Naive thymus-derived CD4-positive, alpha-beta T cell (primary cell): ENCODE results near the gene ALOX12B. TPM values are rescaled to one million over a fixed set of nuclear protein-coding genes. Genes with fewer than 3 reads are reported as not detected.
A peak's percentile ranks its signal among the peaks of the same experiment; 100 is the strongest.

ENCODE experiments used
- ATAC-seq: fragments of 150-1000 bp; cut with Tn5 transposase; 2 replicates; pipeline ENCODE4 v1.10.0; 2021; ENCODE audit warnings: mild to moderate bottlenecking, moderate library complexity
- CTCF ChIA-PET: fragments of 350-600 bp; sonication (Branson Sonifier 250); formaldehyde crosslinking; loops from one replicate; lab custom pipeline; 2021; ENCODE audit warnings: antibody characterized with exemption; lab: Charles Lee
- POLR2A ChIA-PET: fragments of 350-600 bp; sonication (Branson Sonifier 250); formaldehyde crosslinking; loops from one replicate; lab custom pipeline; 2021; ENCODE audit warnings: antibody characterized with exemption, inconsistent platforms; lab: Charles Lee
- DNase-seq, 9 donors: peaks; one replicate each; pipeline versions ENCODE4 v3.0.0 to v3.0.0-alpha.2; 2020 to 2022; ENCODE audit warnings: mixed read lengths in 1 of 9
- H3K27ac ChIP-seq: one replicate; pipeline ENCODE4 v1.7.0; 2013; ENCODE audit warnings: mild to moderate bottlenecking, low read depth, low read length, moderate library complexity
- H3K27me3 ChIP-seq, 2 donors: one replicate each; pipeline ENCODE4 v1.7.0; 2013; ENCODE audit warnings: low read length in 2 of 2, mild to moderate bottlenecking in 2 of 2, moderate library complexity in 2 of 2; ENCODE audit not compliant: control insufficient read depth in 2 of 2, insufficient read depth in 2 of 2
- H3K36me3 ChIP-seq, 3 experiments: 1 replicate in 2 of 3; 2 replicates in 1 of 3; pipeline ENCODE4 v1.7.0; 2013; ENCODE audit warnings: low read length in 3 of 3, mild to moderate bottlenecking in 3 of 3, moderate library complexity in 1 of 3; ENCODE audit not compliant: insufficient read depth in 3 of 3, control insufficient read depth in 2 of 3
- H3K4me1 ChIP-seq, 2 donors: one replicate each; pipeline ENCODE4 v1.7.0; 2013; ENCODE audit warnings: low read length in 2 of 2, mild to moderate bottlenecking in 2 of 2, moderate library complexity in 1 of 2; ENCODE audit not compliant: control insufficient read depth in 2 of 2, insufficient read depth in 2 of 2
- H3K4me3 ChIP-seq: 2 replicates; pipeline ENCODE4 v1.7.0; 2013; ENCODE audit warnings: mild to moderate bottlenecking, low read length
- H3K9me3 ChIP-seq, 3 experiments: 1 replicate in 2 of 3; 2 replicates in 1 of 3; pipeline ENCODE4 v1.7.0; 2013; ENCODE audit warnings: low read length in 3 of 3; ENCODE audit not compliant: control insufficient read depth in 2 of 3
- H3K27ac Mint-ChIP-seq, 9 donors: one replicate each; pipeline ENCODE4 v1.8.0; 2020 to 2022; ENCODE audit warnings: mixed read lengths in 9 of 9, mild to moderate bottlenecking in 8 of 9, moderate library complexity in 5 of 9, inconsistent platforms in 2 of 9
- H3K27me3 Mint-ChIP-seq, 5 donors: one replicate each; pipeline ENCODE4 v1.8.0; 2021 to 2022; ENCODE audit warnings: mixed read lengths in 5 of 5, mild to moderate bottlenecking in 1 of 5
- H3K36me3 Mint-ChIP-seq, 5 donors: one replicate each; pipeline ENCODE4 v1.8.0; 2020 to 2022; ENCODE audit warnings: mixed read lengths in 5 of 5, mild to moderate bottlenecking in 3 of 5, inconsistent platforms in 1 of 5
- H3K4me1 Mint-ChIP-seq, 7 donors: one replicate each; pipeline ENCODE4 v1.8.0; 2020 to 2022; ENCODE audit warnings: mixed read lengths in 7 of 7, mild to moderate bottlenecking in 3 of 7, inconsistent platforms in 1 of 7
- H3K4me3 Mint-ChIP-seq, 10 donors: one replicate each; pipeline ENCODE4 v1.8.0; 2020 to 2022; ENCODE audit warnings: mild to moderate bottlenecking in 10 of 10, mixed read lengths in 10 of 10, moderate library complexity in 6 of 10, inconsistent platforms in 2 of 10
- H3K9me3 Mint-ChIP-seq, 11 donors: one replicate each; pipeline ENCODE4 v1.8.0; 2020 to 2022; ENCODE audit warnings: mixed read lengths in 11 of 11, mild to moderate bottlenecking in 4 of 11, inconsistent platforms in 1 of 11, moderate library complexity in 1 of 11
- intact Hi-C, 2 donors: fragments of 100-400 bp; cut with micrococcal nuclease; formaldehyde crosslinking; loops; one replicate each; pipeline ENCODE4 v1.15.1; 2023
- polyA plus RNA-seq, 2 donors: library from polyadenylated mRNA; unstranded; fragments of 300-500 nt; fragmentation: Illumina TruSeq; gene quantifications; one replicate each; pipeline ENCODE4 v1.2.3, GENCODE V29; 2021
- total RNA-seq, 6 experiments: library from RNA in 5 of 6; stranded (reverse) in 5 of 6; gene quantifications; 1 replicate in 5 of 6; 2 replicates in 1 of 6; pipeline ENCODE4 v1.2.3 and lab custom pipeline; 2021 to 2026

ALOX12B gene
- total and polyA plus RNA-seq, 7 experiments from 2014 or later: 0.44 to 1.1 (median 0.94) TPM

GRCh38 chr17:8046306-8046928 is 41.1 kb downstream of the ALOX12B start:
- H3K4me1 ChIP-seq: no peaks in the 10 kb centered on the region
- H3K27ac ChIP-seq: no peak overlapping the region
- no peak for DNase-seq
- no peaks in the 10 kb centered on the region for H3K36me3 ChIP-seq
- Mint-ChIP-seq H3K27me3 (peaks cover 0 to 5% (median 0%) of the 10 kb centered on the region in 5 donors), H3K27ac (no peak overlapping the region), H3K9me3 (peaks cover 0 to 1% (median 0%) of the 10 kb centered on the region in 11 donors), H3K36me3 (no peaks in the 10 kb centered on the region), H3K4me3 (no peak overlapping the region), H3K4me1 (peaks cover 0 to 3% (median 0%) of the 10 kb centered on the region in 7 donors)
- no peaks in the 10 kb centered on the region for H3K9me3 ChIP-seq
- H3K4me3 ChIP-seq: no peak overlapping the region
- intact Hi-C loops: no loop called here
- ChIA-PET CTCF (no interaction called here), POLR2A (no interaction called here)
- H3K27me3 ChIP-seq: no peaks in the 10 kb centered on the region
- ATAC-seq: no peak

GRCh38 chr17:8044819-8045810 is 42.4 kb downstream of the ALOX12B start:
- Histone ChIP-seq H3K27me3 (no peaks in the 10 kb centered on the region), H3K4me3 (no peak overlapping the region), H3K36me3 (no peaks in the 10 kb centered on the region), H3K4me1 (no peaks in the 10 kb centered on the region), H3K9me3 (no peaks in the 10 kb centered on the region), H3K27ac (no peak overlapping the region)
- Mint-ChIP-seq H3K36me3 (no peaks in the 10 kb centered on the region), H3K4me3 (no peak overlapping the region), H3K4me1 (peaks cover 0 to 9% (median 0%) of the 10 kb centered on the region in 7 donors), H3K9me3 (peaks cover 0 to 1% (median 0%) of the 10 kb centered on the region in 11 donors), H3K27ac (no peak overlapping the region), H3K27me3 (peaks cover 0 to 13% (median 11%) of the 10 kb centered on the region in 5 donors)
- ATAC-seq (no peak), DNase-seq (no peak)
- intact Hi-C loops: loop anchor here in 1 of 2 donors (5.0 kb wide), 1 partner anchor 183 kb away; no protein-coding TSS in a partner anchor
- ChIA-PET POLR2A (no interaction called here), CTCF (no interaction called here)

GRCh38 chr17:8041979-8042378 is 45.5 kb downstream of the ALOX12B start:
- Mint-ChIP-seq H3K36me3 (no peaks in the 10 kb centered on the region), H3K27ac (no peak overlapping the region), H3K27me3 (peaks cover 18 to 30% (median 23%) of the 10 kb centered on the region in 5 donors), H3K4me1 (peaks cover 0 to 16% (median 0%) of the 10 kb centered on the region in 7 donors), H3K4me3 (no peak overlapping the region), H3K9me3 (peaks cover 0 to 4% (median 0%) of the 10 kb centered on the region in 11 donors)
- Histone ChIP-seq H3K36me3 (no peaks in the 10 kb centered on the region), H3K9me3 (no peaks in the 10 kb centered on the region), H3K4me1 (no peaks in the 10 kb centered on the region), H3K27ac (no peak overlapping the region), H3K4me3 (no peak overlapping the region), H3K27me3 (peaks cover 0 to 13% of the 10 kb centered on the region in 2 donors)
- ChIA-PET POLR2A (no interaction called here), CTCF (interaction anchor here (0.6 to 2.7 kb wide), 14 partner anchors 15 to 298 kb away, joined by 3 to 12 read pairs (median 3); partner anchors contain the start of gene GUCY2D)
- DNase-seq (no peak), ATAC-seq (no peak)
- intact Hi-C loops: loop anchor here (1.0 to 5.0 kb wide), 6 partner anchors 26 to 299 kb away; no protein-coding TSS in a partner anchor

- ChIA-PET CTCF (interaction anchor here (0.6 to 2.7 kb wide), 17 partner anchors 16 to 297 kb away, joined by 3 to 12 read pairs (median 3); partner anchors contain the start of gene GUCY2D), POLR2A (no interaction called here)
- Histone ChIP-seq H3K4me3 (no peak overlapping the region), H3K27me3 (peaks cover 0 to 13% of the 10 kb centered on the region in 2 donors), H3K36me3 (no peaks in the 10 kb centered on the region), H3K27ac (no peak overlapping the region), H3K9me3 (no peaks in the 10 kb centered on the region), H3K4me1 (no peaks in the 10 kb centered on the region)
- Mint-ChIP-seq H3K4me3 (no peak overlapping the region), H3K9me3 (peaks cover 0 to 4% (median 0%) of the 10 kb centered on the region in 11 donors), H3K36me3 (no peaks in the 10 kb centered on the region), H3K4me1 (peaks cover 0 to 16% (median 0%) of the 10 kb centered on the region in 7 donors), H3K27me3 (peaks cover 18 to 30% (median 23%) of the 10 kb centered on the region in 5 donors), H3K27ac (no peak overlapping the region)
- peak in 7 of 9 donors; percentile 18 to 56 (median 47) for DNase-seq
- intact Hi-C loops: loop anchor here (1.0 to 5.0 kb wide), 6 partner anchors 25 to 298 kb away; no protein-coding TSS in a partner anchor
- ATAC-seq: peak; percentile 69
Measured at GRCh38 chr17:8041249-8041928, 46.1 kb downstream of the ALOX12B start.

- H3K27me3 ChIP-seq: peaks cover 0 to 13% of the 10 kb centered on the region in 2 donors
- no peaks in the 10 kb centered on the region for H3K4me1 ChIP-seq
- H3K4me1 Mint-ChIP-seq: peaks cover 0 to 16% (median 0%) of the 10 kb centered on the region in 7 donors
- H3K36me3 Mint-ChIP-seq: no peaks in the 10 kb centered on the region
- intact Hi-C loops: loop anchor here in 1 of 2 donors (5.0 kb wide), 1 partner anchor 177 kb away; no protein-coding TSS in a partner anchor
- no peak overlapping the region for H3K4me3 ChIP-seq
- H3K27ac ChIP-seq: no peak overlapping the region
- POLR2A ChIA-PET: no interaction called here
- H3K27ac Mint-ChIP-seq: no peak overlapping the region
- DNase-seq: no peak
- H3K4me3 Mint-ChIP-seq: peak overlapping the region in 2 of 10 donors; percentile 14 to 64
- H3K9me3 ChIP-seq: no peaks in the 10 kb centered on the region
- CTCF ChIA-PET: interaction anchor here (0.5 to 1.2 kb wide), 2 partner anchors 64 to 295 kb away, joined by 3 to 4 read pairs; no protein-coding TSS in a partner anchor
- H3K9me3 Mint-ChIP-seq: peaks cover 0 to 4% (median 0%) of the 10 kb centered on the region in 11 donors
- H3K36me3 ChIP-seq: no peaks in the 10 kb centered on the region
- peaks cover 18 to 35% (median 23%) of the 10 kb centered on the region in 5 donors for H3K27me3 Mint-ChIP-seq
- ATAC-seq: no peak
Measured at GRCh38 chr17:8039611-8040168, 47.8 kb downstream of the ALOX12B start.
